Neuronal stem cell (in vitro differentiated cells): Measurements from ENCODE around the gene RAMACL.

Source experiments
- DNase-seq: peaks from one replicate; pipeline ENCODE4 v3.0.0-alpha.2; 2013; ENCODE audit warnings: low spot score
- H2AFZ ChIP-seq: one replicate; pipeline ENCODE4 v1.6.1; 2013; ENCODE audit warnings: mild to moderate bottlenecking, low read length, inconsistent platforms
- H2AK5ac ChIP-seq: 2 replicates; pipeline ENCODE4 v1.6.1; 2013; ENCODE audit warnings: low read depth, mild to moderate bottlenecking, inconsistent platforms, low read length, moderate library complexity, mixed read lengths
- H2BK120ac ChIP-seq: 2 replicates; pipeline ENCODE4 v1.6.1; 2013; ENCODE audit warnings: low read depth, mild to moderate bottlenecking, inconsistent platforms, low read length, moderate library complexity, mixed read lengths
- H2BK12ac ChIP-seq: one replicate; pipeline ENCODE4 v1.6.1; 2013; ENCODE audit warnings: low read length, inconsistent platforms
- H2BK15ac ChIP-seq: 2 replicates; pipeline ENCODE4 v1.6.1; 2013; ENCODE audit warnings: mild to moderate bottlenecking, low read length, inconsistent platforms, mixed read lengths
- H2BK5ac ChIP-seq: one replicate; pipeline ENCODE4 v1.6.1; 2013; ENCODE audit warnings: inconsistent platforms, mild to moderate bottlenecking, low read length, moderate library complexity
- H3K14ac ChIP-seq: one replicate; pipeline ENCODE4 v1.6.1; 2013; ENCODE audit warnings: low read length, inconsistent platforms
- H3K18ac ChIP-seq: 2 replicates; pipeline ENCODE4 v1.6.1; 2013; ENCODE audit warnings: low read length, inconsistent platforms
- H3K23ac ChIP-seq: 2 replicates; pipeline ENCODE4 v1.6.1; 2013; ENCODE audit warnings: low read depth, mild to moderate bottlenecking, mixed read lengths, low read length, inconsistent platforms; ENCODE audit not compliant: poor library complexity
- H3K27ac ChIP-seq: replicated peaks from 3 replicates; pipeline ENCODE4 v1.5.1; 2013; ENCODE audit warnings: low read length, inconsistent platforms
- H3K27me3 ChIP-seq, 3 experiments: 2 replicates each; pipeline ENCODE4 v1.6.1; 2013; ENCODE audit warnings: low read length in 3 of 3, mild to moderate bottlenecking in 2 of 3, inconsistent platforms in 1 of 3, low read depth in 1 of 3, mixed read lengths in 1 of 3, moderate library complexity in 1 of 3; ENCODE audit not compliant: control insufficient read depth in 3 of 3, insufficient read depth in 3 of 3
- H3K36me3 ChIP-seq, 2 donors: replicated peaks in 1 of 2; 2 replicates each; pipeline ENCODE4 v1.6.1; 2013; ENCODE audit warnings: low read length in 2 of 2; ENCODE audit not compliant: control insufficient read depth in 2 of 2, insufficient read depth in 2 of 2
- H3K4ac ChIP-seq: 2 replicates; pipeline ENCODE4 v1.6.1; 2013; ENCODE audit warnings: inconsistent platforms, mild to moderate bottlenecking, low read length, moderate library complexity
- H3K4me1 ChIP-seq, 2 donors: 1 replicate in 1 of 2; 2 replicates in 1 of 2; pipeline ENCODE4 v1.6.1; 2013; ENCODE audit warnings: low read length in 2 of 2, low read depth in 1 of 2; ENCODE audit not compliant: control insufficient read depth in 2 of 2, insufficient read depth in 1 of 2
- H3K4me2 ChIP-seq: one replicate; pipeline ENCODE4 v1.6.1; 2013; ENCODE audit warnings: mild to moderate bottlenecking, low read length, inconsistent platforms; ENCODE audit not compliant: insufficient read depth, poor library complexity, severe bottlenecking
- H3K4me3 ChIP-seq, 2 donors: 2 replicates each; pipeline ENCODE4 v1.5.1; 2013; ENCODE audit warnings: low read length in 2 of 2, mild to moderate bottlenecking in 2 of 2, inconsistent platforms in 1 of 2, moderate library complexity in 1 of 2
- H3K79me1 ChIP-seq: one replicate; pipeline ENCODE4 v1.6.1; 2013; ENCODE audit warnings: low read depth, mild to moderate bottlenecking, inconsistent platforms, low read length, moderate library complexity
- H3K9ac ChIP-seq: one replicate; pipeline ENCODE4 v1.6.1; 2013; ENCODE audit warnings: mild to moderate bottlenecking, low read depth, low read length, inconsistent platforms; ENCODE audit not compliant: poor library complexity
- H3K9me3 ChIP-seq, 2 donors: replicated peaks in 1 of 2; 2 replicates each; pipeline versions ENCODE3 to v1.6.1; 2013; ENCODE audit warnings: low read length in 2 of 2, mild to moderate bottlenecking in 2 of 2, inconsistent platforms in 1 of 2, low read depth in 1 of 2, mixed read lengths in 1 of 2, moderate library complexity in 1 of 2; ENCODE audit not compliant: control insufficient read depth in 2 of 2, insufficient read depth in 1 of 2
- H4K8ac ChIP-seq: one replicate; pipeline ENCODE4 v1.6.1; 2013; ENCODE audit warnings: low read depth, mild to moderate bottlenecking, inconsistent platforms, low read length, moderate library complexity
- H4K91ac ChIP-seq: one replicate; pipeline ENCODE4 v1.6.1; 2013; ENCODE audit warnings: low read length, low read depth, mild to moderate bottlenecking, inconsistent platforms; ENCODE audit not compliant: poor library complexity
- WGBS, 2 donors: extraction: QIAGEN DNeasy Blood & Tissue Kit; methylation state at CpG; one replicate each; pipeline ENCODE4 v1.1.7; 2013; ENCODE audit warnings: missing lambda C conversion rate in 2 of 2, mixed read lengths in 1 of 2; ENCODE audit not compliant: insufficient read length in 2 of 2, insufficient replicate concordance in 1 of 2; ENCODE audit errors: extremely low coverage in 2 of 2; 5-methylcytosine and 5-hydroxymethylcytosine counted together

Gene RAMACL

DNA sequence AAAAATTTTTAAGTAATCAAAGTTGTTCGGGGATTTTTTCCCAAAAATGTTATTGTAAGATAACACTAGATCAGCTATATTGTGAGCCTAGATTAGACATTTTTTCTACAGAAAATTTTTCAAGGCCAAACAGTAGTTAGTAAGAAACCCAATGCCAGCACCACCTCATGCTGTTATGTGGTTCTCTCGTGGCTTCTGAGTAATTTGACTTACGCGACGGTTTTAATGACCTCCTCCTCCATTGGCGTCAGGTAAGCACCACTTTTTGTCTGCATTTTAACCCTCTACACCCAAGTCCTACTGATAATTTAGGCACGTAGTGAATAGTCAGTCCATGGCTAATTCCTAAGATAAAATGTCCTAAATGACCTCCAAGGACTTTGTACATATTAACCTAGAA lies 30.9 kb upstream of the RAMACL start:
- H3K4me1 ChIP-seq = peaks cover 0 to 16% of the 10 kb centered on the region in 2 donors
- no peak overlapping the region for H2BK5ac ChIP-seq
- H2BK120ac ChIP-seq = no peak overlapping the region
- no peak for DNase-seq
- no peak overlapping the region for H3K14ac ChIP-seq
- H3K4me2 ChIP-seq = no peak overlapping the region
- no peak overlapping the region for H3K9ac ChIP-seq
- WGBS, 2 donors = no CpG with 5 or more reads among the region's 7 CpGs
- no peak overlapping the region for H4K91ac ChIP-seq
- H3K27me3 ChIP-seq = no peaks in the 10 kb centered on the region
- no peak overlapping the region for H3K23ac ChIP-seq
- no peak overlapping the region for H3K18ac ChIP-seq
- H4K8ac ChIP-seq = no peak overlapping the region
- H3K36me3 ChIP-seq = peaks cover 7 to 36% of the 10 kb centered on the region in 2 donors
- no peak overlapping the region for H3K4ac ChIP-seq
- no peak overlapping the region for H2AFZ ChIP-seq
- H2AK5ac ChIP-seq = no peak overlapping the region
- H2BK15ac ChIP-seq = no peak overlapping the region
- no peak overlapping the region for H3K27ac ChIP-seq
- peaks cover 0 to 9% of the 10 kb centered on the region in 2 donors for H3K9me3 ChIP-seq
- no peak overlapping the region for H3K4me3 ChIP-seq
- H2BK12ac ChIP-seq = no peak overlapping the region
- H3K79me1 ChIP-seq = peaks cover 4% of the 10 kb centered on the region

DNA sequence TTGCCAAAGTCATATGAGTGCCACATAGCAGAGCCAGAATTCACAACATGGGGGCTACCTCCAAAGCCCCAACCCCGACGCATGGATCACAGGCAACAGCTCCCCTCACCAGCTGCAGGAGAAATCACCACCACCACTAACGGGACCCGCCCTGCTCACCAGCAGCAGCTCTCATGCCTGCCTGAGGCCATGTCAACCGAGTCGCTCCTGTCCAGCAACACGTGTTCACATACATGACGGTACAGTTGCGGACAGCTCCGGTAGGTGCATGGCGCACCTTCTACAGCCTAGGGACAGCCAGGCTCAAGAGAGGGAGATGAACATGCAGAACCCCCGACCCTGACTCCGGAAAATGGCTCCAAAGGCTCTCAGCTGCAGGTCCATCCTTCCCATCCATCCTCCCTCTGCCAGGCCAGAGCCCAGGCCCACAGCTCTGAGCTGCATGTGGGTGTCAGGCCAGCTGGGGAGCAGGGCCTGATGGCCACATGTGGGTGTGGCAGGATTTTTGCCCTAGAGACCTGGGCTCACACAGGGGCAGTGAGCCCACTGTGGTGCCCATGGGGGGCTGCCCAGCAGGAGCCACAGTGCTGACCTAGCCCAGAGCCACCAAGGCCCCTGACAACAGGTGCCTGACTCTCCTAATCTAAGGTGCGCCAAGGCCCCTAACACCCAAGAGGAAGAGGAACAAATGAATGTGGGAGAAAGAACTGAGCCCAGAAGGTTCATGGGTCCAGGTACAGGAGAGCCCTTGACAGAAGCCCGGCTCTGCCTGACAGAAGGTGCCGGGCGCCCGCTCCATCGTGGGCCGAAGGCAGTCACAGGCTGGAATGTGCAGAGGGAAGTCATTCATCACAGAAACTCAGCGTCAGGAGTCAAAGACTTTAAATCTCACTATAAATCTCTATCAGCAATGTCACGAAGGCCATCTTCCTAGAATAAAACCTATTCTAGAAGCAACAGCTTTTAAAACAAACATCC lies 30.1 kb upstream of the RAMACL start:
- no peak overlapping the region for H3K27ac ChIP-seq
- H3K4me3 ChIP-seq = no peak overlapping the region
- H2BK15ac ChIP-seq = no peak overlapping the region
- no peak overlapping the region for H4K91ac ChIP-seq
- H3K9ac ChIP-seq = no peak overlapping the region
- no CpG with 5 or more reads among the region's 22 CpGs for WGBS, 2 donors
- no peak overlapping the region for H3K14ac ChIP-seq
- no peak overlapping the region for H2BK5ac ChIP-seq
- no peak overlapping the region for H2AFZ ChIP-seq
- H3K9me3 ChIP-seq = peaks cover 0 to 9% of the 10 kb centered on the region in 2 donors
- DNase-seq = no peak
- H2BK120ac ChIP-seq = no peak overlapping the region
- H4K8ac ChIP-seq = no peak overlapping the region
- H2AK5ac ChIP-seq = no peak overlapping the region
- peaks cover 4% of the 10 kb centered on the region for H3K79me1 ChIP-seq
- H3K36me3 ChIP-seq = peaks cover 7 to 36% of the 10 kb centered on the region in 2 donors
- H3K18ac ChIP-seq = peak overlapping the region; percentile 6
- H3K4me2 ChIP-seq = no peak overlapping the region
- H2BK12ac ChIP-seq = no peak overlapping the region
- peaks cover 0 to 16% of the 10 kb centered on the region in 2 donors for H3K4me1 ChIP-seq
- no peaks in the 10 kb centered on the region for H3K27me3 ChIP-seq
- H3K23ac ChIP-seq = peak overlapping the region; percentile 27
- H3K4ac ChIP-seq = no peak overlapping the region

DNA sequence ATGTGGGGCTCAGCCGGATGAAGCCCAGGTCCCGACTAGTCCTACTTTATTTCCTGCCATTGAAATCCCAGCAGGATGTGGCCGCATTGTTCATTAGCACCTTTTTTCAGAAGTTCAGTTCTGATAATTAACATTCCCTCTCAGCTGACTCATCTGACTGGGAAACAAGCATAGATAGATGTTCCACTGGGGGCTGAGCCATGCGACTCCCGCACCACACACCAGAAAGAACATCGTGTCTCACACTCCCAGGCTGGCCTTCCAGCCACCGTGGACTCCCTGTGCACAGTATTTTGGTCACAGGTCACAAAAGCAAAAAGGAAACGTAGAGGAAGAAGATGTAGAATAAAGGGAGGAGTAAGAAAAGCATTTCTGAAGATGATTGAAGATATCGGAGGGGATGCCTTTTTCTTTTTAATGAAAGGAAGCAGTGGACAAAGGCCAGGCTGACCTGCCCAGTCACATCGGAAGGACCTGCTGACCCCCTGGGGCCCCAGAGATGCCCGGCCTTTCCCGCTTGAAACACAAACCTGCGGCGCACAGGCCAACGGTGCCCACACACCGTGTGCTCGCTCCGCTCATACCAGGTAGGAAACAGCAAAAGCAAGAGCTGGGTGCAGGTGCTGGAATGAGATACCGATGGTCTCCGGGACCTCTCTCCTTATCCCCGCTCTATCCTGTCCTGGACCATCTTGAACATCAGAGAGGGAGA lies 28.7 kb upstream of the RAMACL start:
- Histone ChIP-seq H2AFZ (no peak overlapping the region), H3K9ac (no peak overlapping the region), H2AK5ac (no peak overlapping the region), H3K23ac (no peak overlapping the region), H4K91ac (no peak overlapping the region), H3K36me3 (peaks cover 7 to 35% of the 10 kb centered on the region in 2 donors), H3K79me1 (peaks cover 4% of the 10 kb centered on the region), H3K9me3 (peaks cover 0 to 9% of the 10 kb centered on the region in 2 donors), H2BK120ac (no peak overlapping the region), H3K4me2 (no peak overlapping the region), H3K4me1 (peaks cover 0 to 16% of the 10 kb centered on the region in 2 donors), H2BK15ac (no peak overlapping the region), H2BK12ac (no peak overlapping the region), H3K27me3 (no peaks in the 10 kb centered on the region), H3K4me3 (no peak overlapping the region), H3K18ac (no peak overlapping the region), H3K14ac (no peak overlapping the region), H3K4ac (no peak overlapping the region), H3K27ac (no peak overlapping the region), H2BK5ac (no peak overlapping the region), H4K8ac (no peak overlapping the region)
- 100% methylated on average over 1 of the region's 21 CpGs; no CpG with 5 or more reads in 1 of the 2 donors for WGBS, 2 donors
- no peak for DNase-seq

- no peak overlapping the region for H4K91ac ChIP-seq
- no peak overlapping the region for H4K8ac ChIP-seq
- H3K27ac ChIP-seq = no peak overlapping the region
- H3K18ac ChIP-seq = no peak overlapping the region
- H3K27me3 ChIP-seq = no peaks in the 10 kb centered on the region
- H2BK5ac ChIP-seq = no peak overlapping the region
- H3K4me3 ChIP-seq = no peak overlapping the region
- no peak overlapping the region for H3K4me2 ChIP-seq
- DNase-seq = no peak
- H3K23ac ChIP-seq = no peak overlapping the region
- H3K4me1 ChIP-seq = peaks cover 0 to 18% of the 10 kb centered on the region in 2 donors
- WGBS, 2 donors = no CpG with 5 or more reads among the region's 10 CpGs
- H3K9ac ChIP-seq = no peak overlapping the region
- peaks cover 0 to 9% of the 10 kb centered on the region in 2 donors for H3K9me3 ChIP-seq
- H3K79me1 ChIP-seq = peaks cover 6% of the 10 kb centered on the region
- no peak overlapping the region for H2BK12ac ChIP-seq
- H2AK5ac ChIP-seq = no peak overlapping the region
- H3K14ac ChIP-seq = no peak overlapping the region
- H3K36me3 ChIP-seq = peaks cover 7 to 35% of the 10 kb centered on the region in 2 donors
- H3K4ac ChIP-seq = no peak overlapping the region
- no peak overlapping the region for H2AFZ ChIP-seq
- H2BK15ac ChIP-seq = no peak overlapping the region
- no peak overlapping the region for H2BK120ac ChIP-seq
These were observed 28.1 kb upstream of the RAMACL start for GRCh38 chr6:166614589-166614988.
